H7 (cell line): ENCODE results near the gene TMEM231. TPM values are rescaled to one million over a fixed set of nuclear protein-coding genes. Genes with fewer than 3 reads are reported as not detected.
"Not testable (repeated sequence)": the region's sequence is repeated elsewhere in the genome, so short reads cannot be mapped to it uniquely, and the experiment has no call there.

Experiments
- DNase-seq: peaks from one replicate; pipeline ENCODE4 v3.0.0; 2012
- H3K27me3 ChIP-seq: 2 replicates; pipeline ENCODE4 v1.6.0; 2011; ENCODE audit warnings: mild to moderate bottlenecking, low read length; ENCODE audit not compliant: control insufficient read depth, insufficient read depth
- H3K36me3 ChIP-seq: replicated peaks from 2 replicates; pipeline ENCODE4 v1.5.1; 2011; ENCODE audit warnings: low read length; ENCODE audit not compliant: control insufficient read depth, insufficient read depth
- H3K4me3 ChIP-seq: 2 replicates; pipeline ENCODE4 v1.5.1; 2011; ENCODE audit warnings: low read depth, mild to moderate bottlenecking, control low read depth, low read length, moderate library complexity; ENCODE audit not compliant: insufficient read depth
- total RNA-seq: library from RNA; depleted of rRNA; stranded (reverse); fragments of >200 nt; shearing (Covaris generic); gene quantifications from 2 replicates; pipeline ENCODE4 v1.2.3, GENCODE V29; 2014; rRNA removed

TMEM231 gene
- total RNA-seq: 11.3 and 12.9 TPM in 2 replicates

- no peaks in the 10 kb centered on the region for H3K36me3 ChIP-seq
- peaks cover 1% of the 10 kb centered on the region; the same call in 1 of the 2 replicates for H3K27me3 ChIP-seq
- H3K4me3 ChIP-seq: peak within 1 kb of the TSS; percentile 80
- DNase-seq: peak; percentile 97
Measured at GRCh38 chr16:75555707-75556430, at the start of gene TMEM231. Gene TMEM231, minus strand, starts transcription at chr16:75556252. Its CDS starts 43 bp downstream, at chr16:75556209.

DNA sequence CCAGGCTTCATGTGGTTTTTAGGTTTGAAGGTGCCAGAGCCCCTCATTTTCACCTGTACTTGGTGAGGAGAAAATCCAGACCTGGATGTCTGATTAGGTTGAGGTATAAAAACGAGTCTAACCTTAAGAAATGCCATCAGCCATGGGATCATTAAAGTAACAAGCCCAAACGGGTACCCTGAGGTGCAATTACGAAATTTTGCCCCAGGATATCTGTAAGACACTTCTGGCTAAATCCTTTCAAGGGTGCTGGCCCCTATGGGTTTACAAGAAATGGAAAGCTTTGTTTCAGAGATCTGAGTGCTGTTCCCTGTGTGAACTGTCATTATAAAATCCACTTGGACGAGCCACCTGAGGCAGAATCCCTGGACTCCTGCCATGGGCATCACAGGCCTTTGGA lies 47.2 kb upstream of the TMEM231 start:
- peaks cover 26% of the 10 kb centered on the region for H3K36me3 ChIP-seq
- no peak overlapping the region for H3K4me3 ChIP-seq
- DNase-seq: no peak
- no peaks in the 10 kb centered on the region for H3K27me3 ChIP-seq

GRCh38 chr16:75599452-75600277 lies 43.6 kb upstream of the TMEM231 start:
- H3K36me3 ChIP-seq: peaks cover 23% of the 10 kb centered on the region
- no peak for DNase-seq
- H3K4me3 ChIP-seq: no peak overlapping the region
- no peaks in the 10 kb centered on the region for H3K27me3 ChIP-seq

GRCh38 chr16:75593825-75594820 lies 38.1 kb upstream of the TMEM231 start:
- Histone ChIP-seq H3K36me3 (no peaks in the 10 kb centered on the region; the same call in 1 of the 2 replicates), H3K27me3 (no peaks in the 10 kb centered on the region), H3K4me3 (no peak overlapping the region)
- DNase-seq: peak; percentile 72

DNA sequence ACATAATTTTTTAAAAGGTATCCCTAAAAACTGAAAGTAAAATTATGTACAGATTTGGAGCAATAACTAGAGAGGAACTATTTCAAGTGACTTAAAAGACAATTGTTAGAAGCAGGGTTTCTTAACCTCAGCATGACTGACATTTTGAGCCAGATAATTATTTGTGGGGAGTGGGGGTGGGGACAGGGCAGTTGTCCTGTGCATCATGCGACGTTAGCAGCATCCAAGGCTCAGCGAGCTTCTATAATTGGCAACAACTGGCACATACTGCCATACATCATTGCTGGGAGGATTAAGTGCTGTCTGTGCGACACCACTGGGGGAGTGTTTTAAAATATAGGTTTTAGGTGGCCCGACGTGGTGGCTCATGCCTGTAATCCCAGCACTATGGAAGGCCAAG lies 37.3 kb upstream of the TMEM231 start:
- DNase-seq: no peak
- Histone ChIP-seq H3K27me3 (no peaks in the 10 kb centered on the region), H3K36me3 (peaks cover 2% of the 10 kb centered on the region), H3K4me3 (no peak overlapping the region)

- H3K36me3 ChIP-seq, H3K27me3 ChIP-seq, H3K4me3 ChIP-seq, DNase-seq: not testable (repeated sequence)
Measured at GRCh38 chr16:75591927-75592326, 35.9 kb upstream of the TMEM231 start.

- Histone ChIP-seq H3K36me3 (peaks cover 2% of the 10 kb centered on the region), H3K4me3 (no peak overlapping the region), H3K27me3 (no peaks in the 10 kb centered on the region)
- no peak for DNase-seq
Measured at GRCh38 chr16:75590920-75591843, 35.1 kb upstream of the TMEM231 start.

DNA sequence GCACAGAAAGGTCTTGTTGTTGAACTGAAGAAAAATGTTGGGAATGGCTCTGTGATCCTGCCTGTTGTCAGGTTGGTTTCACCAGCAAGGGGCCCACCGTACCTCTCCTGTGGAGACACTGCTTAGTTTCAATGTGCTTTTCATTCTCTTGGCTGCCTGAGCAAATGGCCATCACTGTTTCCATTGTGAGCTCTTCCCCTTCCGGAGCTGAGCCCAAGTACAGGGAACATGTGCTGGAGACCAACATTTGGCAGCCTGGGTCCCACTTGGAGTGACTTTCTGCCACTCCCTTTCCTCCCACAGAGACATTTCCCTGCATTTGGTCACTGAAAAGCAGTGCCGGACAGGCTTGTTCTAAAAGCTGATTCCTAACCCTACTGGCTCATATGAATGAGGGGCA lies 33.3 kb upstream of the TMEM231 start:
- DNase-seq: no peak
- H3K4me3 ChIP-seq: no peak overlapping the region
- no peaks in the 10 kb centered on the region for H3K27me3 ChIP-seq
- peaks cover 2% of the 10 kb centered on the region for H3K36me3 ChIP-seq

GRCh38 chr16:75588716-75589115 lies 32.7 kb upstream of the TMEM231 start:
- Histone ChIP-seq H3K4me3 (no peak overlapping the region), H3K36me3 (peaks cover 2% of the 10 kb centered on the region), H3K27me3 (no peaks in the 10 kb centered on the region)
- DNase-seq: no peak

DNA sequence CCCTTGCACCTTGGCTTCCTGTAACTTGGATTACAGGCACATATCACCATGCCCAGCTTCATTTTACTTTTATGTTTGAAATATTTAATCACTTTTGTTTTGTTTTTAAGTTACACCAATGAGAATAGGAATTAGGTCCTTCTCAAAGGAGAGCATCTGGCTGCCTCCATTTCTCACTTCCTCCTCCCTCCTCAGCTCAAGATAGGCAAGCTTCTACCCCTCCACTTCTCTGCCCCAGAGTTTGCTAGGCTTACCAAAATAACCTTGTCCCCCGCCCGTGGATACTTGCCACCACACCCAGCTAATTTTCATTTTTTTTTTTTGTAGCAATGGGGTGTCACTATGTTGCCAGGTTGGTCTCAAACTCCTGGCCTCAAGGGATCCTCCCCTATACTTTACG lies 28.1 kb upstream of the TMEM231 start:
- DNase-seq: no peak
- H3K4me3 ChIP-seq: no peak overlapping the region
- H3K27me3 ChIP-seq: no peaks in the 10 kb centered on the region
- H3K36me3 ChIP-seq: peaks cover 2% of the 10 kb centered on the region

DNA sequence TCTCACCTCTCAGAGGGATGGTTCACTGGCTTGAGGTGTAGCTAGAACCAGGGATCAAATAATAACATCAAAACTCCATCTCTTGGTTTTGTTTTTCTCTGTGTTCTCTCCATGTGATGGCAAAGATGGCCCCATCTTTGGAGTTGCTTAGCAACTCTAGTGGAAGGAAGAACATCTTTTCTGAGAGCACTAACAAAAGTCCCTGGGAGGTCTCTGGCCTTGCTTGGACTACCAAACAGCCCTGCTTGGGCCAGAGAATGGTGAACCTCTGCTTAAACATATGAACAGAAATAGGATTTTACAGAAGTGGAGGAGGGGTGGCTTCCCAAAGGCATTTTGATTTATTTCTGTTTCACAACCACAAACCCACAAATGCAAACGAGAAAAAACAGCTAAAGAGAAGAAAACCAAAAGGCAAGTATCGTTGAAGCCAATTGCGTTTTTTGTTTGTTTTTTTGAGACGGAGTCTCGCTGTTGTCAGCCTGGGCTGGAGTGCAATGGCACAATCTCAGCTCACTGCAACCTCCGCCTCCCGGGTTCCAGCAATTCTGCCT lies 23.3 kb upstream of the TMEM231 start:
- Histone ChIP-seq H3K36me3 (peaks cover 6% of the 10 kb centered on the region), H3K4me3 (no peak overlapping the region), H3K27me3 (no peaks in the 10 kb centered on the region)
- DNase-seq: no peak

GRCh38 chr16:75578725-75579124 lies 22.7 kb upstream of the TMEM231 start:
- peaks cover 6% of the 10 kb centered on the region for H3K36me3 ChIP-seq

GRCh38 chr16:75578212-75578611 lies 22.2 kb upstream of the TMEM231 start:
- Histone ChIP-seq H3K36me3 (peaks cover 6% of the 10 kb centered on the region), H3K27me3 (no peaks in the 10 kb centered on the region)
- DNase-seq: no peak

More at GRCh38 chr16:75578725-75579124, 22.7 kb upstream of the TMEM231 start:
- H3K27me3 ChIP-seq: no peaks in the 10 kb centered on the region
- DNase-seq: no peak
- no peak overlapping the region for H3K4me3 ChIP-seq

More at GRCh38 chr16:75578212-75578611, 22.2 kb upstream of the TMEM231 start:
- no peak overlapping the region for H3K4me3 ChIP-seq
